Stimulated activated CD8-positive, alpha-beta memory T cell treated with anti-CD3 and anti-CD28 coated beads, Interleukin-12 subunit alpha, Interleukin-12 subunit beta, amount 100 ng/mL, for 4 hours (primary cell): ENCODE results near the gene MRPS23.

Experiments used
- DNase-seq: peaks from one replicate; pipeline ENCODE4 v3.0.0-alpha.2; 2020; ENCODE audit warnings: low read depth

MRPS23 gene

GRCh38 chr17:57794841-57795240 lies 55.0 kb downstream of the MRPS23 start:
- DNase-seq = no peak

- no peak for DNase-seq
Measured at GRCh38 chr17:57788725-57789124, 61.1 kb downstream of the MRPS23 start.

- no peak for DNase-seq
Measured at GRCh38 chr17:57785022-57785421, 64.8 kb downstream of the MRPS23 start.
